DND-41 (cell line): ENCODE measurements around the gene CERS2.

Source experiments
- CTCF ChIP-seq: IDR thresholded peaks from 2 replicates; pipeline ENCODE4 v1.5.1; 2012; ENCODE audit warnings: borderline replicate concordance, low read length, moderate library complexity, mild to moderate bottlenecking; ENCODE audit not compliant: poor library complexity, severe bottlenecking; ENCODE audit errors: extremely low read depth
- EZH2 ChIP-seq: IDR thresholded peaks from 3 replicates; pipeline ENCODE4 v1.6.1; 2012; ENCODE audit warnings: borderline replicate concordance, low read depth, mild to moderate bottlenecking, moderate library complexity, low read length, inconsistent platforms; ENCODE audit not compliant: severe bottlenecking

- peak; percentile 100 for TF ChIP-seq CTCF
- TF ChIP-seq EZH2 = no peak
Measured at GRCh38 chr1:150979092-150980056, 4.7 kb upstream of the CERS2 start.
